ENCODE measurements around the gene AEBP1.
"Not testable (repeated sequence)": the region's sequence is repeated elsewhere in the genome, so short reads cannot be mapped to it uniquely, and the experiment has no call there.

AEBP1 gene

DNA sequence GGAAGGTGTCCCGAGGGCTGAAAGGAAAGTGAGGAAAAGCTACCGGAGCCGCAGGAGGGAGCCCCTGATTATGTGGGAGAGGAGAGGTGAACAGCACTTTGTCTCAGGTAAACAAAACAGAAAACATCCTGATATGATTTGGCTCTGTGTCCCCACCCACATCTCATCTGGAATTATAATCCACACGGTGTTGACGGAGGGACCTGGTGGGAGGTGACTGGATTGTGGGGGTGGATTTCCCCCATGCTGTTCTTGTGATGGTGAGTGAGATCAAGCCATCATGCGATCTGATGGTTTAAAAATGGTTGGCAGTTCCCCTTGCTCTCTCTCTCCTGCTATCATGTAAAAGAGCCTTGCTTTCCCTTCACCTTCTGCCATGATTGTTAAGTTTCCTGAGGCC is 16.2 kb downstream of the AEBP1 start:
- no peak for DNase-seq (ENCODE audit: low read depth)

DNA sequence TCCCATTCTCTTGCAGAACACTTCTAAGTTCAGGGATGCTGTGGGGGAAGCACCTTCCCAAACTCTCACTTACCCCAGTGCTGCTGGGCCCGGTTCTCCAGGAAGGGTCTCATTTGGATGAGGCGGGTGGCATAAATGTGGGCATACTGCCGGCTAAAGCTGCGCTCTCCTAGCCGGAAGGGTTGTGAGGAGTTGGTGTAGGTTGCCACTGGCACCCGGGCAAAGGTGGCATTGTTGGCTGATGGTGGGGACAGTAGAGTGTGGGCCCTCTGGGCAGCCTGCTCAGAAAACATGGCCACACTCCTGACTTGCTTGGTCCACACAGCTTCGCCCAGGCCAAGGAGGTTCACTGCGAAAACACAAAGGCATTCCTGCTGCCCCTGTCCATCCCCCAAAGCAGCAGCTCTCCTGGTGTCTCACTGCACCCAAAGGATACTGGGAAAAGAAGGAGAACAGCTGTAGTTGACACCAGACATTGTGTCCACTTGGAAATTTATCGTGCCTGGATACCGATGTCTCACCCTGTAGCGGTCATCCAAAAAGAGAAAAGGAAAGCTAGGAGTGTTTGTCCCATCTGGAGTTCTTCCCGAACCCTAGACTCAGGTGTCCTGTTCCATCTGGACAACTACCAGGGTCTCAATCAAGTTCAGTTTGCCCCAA is 17.7 kb downstream of the AEBP1 start:
- no peak for DNase-seq (ENCODE audit: low read depth)

DNA sequence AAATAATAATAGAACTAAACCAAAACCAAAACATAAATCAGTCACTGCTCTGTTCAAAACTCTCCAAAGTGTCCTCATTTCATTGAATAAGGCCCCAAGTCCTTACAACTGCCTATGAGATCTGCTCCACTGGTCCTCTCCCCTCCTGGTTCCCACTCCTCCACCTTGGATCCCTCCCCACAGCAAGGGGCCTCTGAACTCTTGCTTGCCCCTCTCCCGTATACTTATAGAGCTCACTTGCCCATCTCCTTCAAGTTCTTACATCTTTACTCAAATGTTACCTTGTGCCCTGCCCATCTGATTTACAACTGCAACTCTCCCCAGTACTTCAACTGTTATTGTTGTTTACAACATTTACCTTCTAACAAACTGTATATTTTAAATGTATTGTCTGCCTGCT is 18.4 kb downstream of the AEBP1 start:
- no peak for DNase-seq (ENCODE audit: low read depth)

DNA sequence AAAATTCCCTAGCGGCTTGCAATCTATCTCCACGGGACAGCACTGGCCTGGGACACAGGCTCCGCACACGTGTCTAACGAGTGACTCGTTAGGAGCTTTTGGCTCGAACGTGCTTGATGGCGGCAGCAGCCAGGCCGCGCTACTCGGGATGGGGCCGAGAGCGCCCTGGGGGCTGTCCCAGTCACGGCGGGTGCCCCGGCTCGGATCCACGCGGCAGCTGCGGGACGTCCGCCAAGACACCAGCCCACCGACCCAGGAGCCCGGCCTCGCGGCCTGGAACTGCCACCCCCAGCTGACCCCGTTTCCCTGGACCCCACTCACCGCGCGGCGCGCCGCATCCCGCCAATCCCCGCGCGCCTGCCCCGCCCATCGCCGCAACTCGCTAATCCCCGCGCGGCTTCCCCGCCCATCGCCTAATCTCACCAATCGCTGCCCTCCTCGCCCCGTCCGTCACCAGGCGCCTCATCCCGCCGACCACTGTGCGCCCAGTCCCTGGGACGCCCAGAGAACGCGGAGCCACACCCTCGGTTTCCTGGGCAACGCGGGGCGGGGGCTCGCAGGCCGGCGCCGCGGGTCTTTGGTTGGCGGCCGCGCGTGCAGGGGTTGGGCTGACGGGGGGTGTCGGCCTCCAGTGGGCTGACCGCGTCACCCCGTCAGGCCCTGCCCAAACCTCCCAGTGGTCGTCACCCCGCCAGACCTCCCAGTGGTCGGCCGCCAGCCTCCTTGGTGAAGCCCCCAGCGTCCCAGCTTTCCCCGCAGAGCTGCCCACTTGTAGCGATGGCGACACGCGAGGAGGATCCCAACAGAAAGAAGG is 19.3 kb downstream of the AEBP1 start, which contains the start of gene POLD2:
Gene POLD2 (minus strand): TSS at position 359 of the 814 bp plus-strand sequence. CDS start 1,495 bp downstream, outside the sequence.
- DNase-seq (ENCODE audit: low read depth): peak; percentile 97

DNA sequence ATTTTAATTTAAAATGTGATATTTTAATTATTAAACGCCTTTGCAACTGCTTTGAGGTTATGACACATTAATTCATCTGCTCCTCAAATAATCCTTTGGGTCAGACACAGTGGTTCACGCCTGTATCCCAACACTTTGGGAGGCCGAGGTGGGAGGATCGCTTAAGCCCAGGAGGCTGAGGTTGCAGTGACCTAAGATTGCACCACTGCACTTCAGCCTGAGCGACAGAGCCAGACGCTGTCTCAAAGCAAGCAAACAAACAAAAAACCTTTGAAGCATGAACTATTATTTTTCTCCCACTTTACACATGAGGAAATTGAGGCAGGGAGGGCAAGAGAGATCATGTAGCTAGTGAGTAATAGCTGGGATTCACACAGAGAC is 20.7 kb downstream of the AEBP1 start:
- no peak for DNase-seq (ENCODE audit: low read depth)

DNA sequence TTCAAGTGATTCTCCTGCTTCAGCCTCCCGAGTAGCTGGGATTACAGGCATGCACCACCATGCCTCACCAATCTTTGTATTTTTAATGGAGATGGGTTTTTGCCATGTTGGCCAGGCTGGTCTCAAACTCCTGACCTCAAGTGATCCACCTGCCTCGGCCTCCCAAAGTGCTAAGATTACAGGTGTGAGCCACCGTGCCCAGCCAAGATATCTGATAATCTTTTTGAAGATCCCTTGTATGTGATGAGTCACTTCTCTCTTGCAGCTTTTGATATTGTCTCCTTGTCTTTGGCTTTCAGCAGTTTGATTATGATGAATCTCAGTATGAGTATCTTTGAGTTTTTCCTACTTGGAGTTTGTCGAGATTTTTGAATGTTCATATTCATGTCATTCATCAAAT is 22.4 kb downstream of the AEBP1 start:
- DNase-seq (ENCODE audit: low read depth): not testable (repeated sequence)

DNA sequence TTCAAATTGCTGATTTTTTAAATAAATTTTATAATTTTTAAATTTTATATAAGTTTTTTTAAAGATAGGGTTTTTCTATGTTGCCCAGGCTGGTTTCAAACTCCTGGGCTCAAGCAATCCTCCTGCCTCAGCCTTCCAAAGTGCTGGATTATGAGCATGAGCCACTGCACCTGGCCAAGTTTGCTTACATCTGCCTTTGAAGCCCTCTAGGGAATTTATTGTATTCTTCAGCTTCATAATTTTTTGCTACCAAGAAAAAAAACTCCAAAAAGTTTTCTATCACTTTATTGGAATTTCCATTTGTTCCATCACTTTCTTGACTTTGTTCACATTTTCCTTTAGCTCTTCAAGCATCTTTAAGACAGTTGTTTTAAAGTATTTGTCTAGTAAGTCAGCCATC is 23.0 kb downstream of the AEBP1 start:
- DNase-seq (ENCODE audit: low read depth): no peak

DNA sequence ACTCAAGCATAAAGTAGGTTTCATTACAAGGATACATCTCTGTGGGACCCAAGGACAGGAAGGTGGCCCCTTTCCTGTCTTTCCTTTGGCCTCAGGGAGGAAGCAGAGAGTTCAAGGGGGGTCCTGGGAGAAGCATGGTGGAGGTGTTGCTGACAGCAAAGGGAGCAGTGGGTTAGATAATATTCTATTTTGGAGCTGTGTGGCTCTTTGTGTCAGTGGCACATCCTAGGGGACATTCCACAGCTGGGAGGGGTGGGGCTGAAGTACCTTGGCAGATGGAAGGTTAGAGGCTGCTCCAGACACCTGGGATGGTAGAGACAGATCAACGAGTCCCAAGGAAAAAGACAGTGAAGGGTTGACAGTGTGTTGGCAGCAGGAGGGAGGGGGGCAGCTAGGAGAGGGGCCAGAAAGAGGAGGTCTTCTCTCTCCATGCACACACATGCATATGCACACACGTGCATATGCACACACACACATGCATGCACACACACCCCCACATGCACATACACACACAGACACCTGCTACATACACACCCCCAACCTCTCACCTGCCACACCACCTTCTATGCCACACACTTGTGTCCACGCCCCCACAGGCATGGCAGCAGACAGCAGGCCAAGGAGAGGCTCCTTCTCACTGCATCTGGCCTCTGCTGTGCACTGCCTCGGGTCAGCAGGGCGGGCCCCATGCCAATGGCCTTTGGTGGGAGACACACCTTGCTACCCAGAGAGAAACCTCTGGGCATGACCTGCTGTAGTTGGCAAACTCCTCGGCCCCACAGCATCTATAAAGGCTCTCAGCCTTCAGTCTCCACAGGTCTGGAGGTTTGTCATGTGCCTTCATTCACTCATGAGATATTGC is 24.8 kb downstream of the AEBP1 start:
- DNase-seq (ENCODE audit: low read depth): no peak

DNA sequence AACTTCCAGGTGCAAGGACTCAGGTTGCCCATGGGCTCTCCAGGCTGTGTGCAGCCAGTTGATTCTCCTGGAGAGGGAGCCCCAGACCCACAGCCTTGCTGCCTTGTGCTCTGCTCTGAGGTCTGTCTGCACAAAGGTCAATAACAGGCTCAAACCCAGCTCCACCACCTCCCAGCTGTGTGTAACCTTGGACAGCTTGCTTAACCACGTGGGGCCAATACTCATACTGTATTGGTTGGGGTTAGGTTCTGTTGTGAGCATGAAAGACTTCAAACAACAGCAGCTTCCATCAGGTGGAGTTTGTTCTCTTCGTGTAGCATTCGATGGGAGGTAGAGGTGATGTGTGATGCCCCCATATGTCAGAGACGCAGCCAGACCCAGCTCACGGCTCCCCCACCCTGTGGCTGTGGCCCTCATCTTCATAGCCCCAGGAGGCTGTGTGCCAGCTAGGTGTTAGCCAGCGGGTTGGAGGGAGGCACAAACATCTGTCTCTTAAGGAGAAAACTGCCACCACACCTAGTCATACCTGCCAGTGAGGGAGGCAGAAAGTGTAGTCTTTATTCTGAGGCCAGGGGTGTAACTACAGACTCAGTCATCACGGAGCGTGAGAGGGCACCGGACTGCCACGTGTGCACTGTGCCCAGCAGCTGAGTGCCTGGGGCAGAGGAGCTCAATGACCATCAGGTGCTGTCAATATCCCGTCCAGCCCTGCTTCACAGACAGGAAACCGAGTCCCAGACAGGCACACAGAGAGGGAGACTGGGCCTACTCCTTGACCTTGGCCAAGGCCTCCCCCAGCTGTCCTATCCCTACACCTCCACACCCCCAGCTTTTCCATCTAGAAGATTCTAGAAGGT is 27.3 kb downstream of the AEBP1 start:
- no peak for DNase-seq (ENCODE audit: low read depth)

DNA sequence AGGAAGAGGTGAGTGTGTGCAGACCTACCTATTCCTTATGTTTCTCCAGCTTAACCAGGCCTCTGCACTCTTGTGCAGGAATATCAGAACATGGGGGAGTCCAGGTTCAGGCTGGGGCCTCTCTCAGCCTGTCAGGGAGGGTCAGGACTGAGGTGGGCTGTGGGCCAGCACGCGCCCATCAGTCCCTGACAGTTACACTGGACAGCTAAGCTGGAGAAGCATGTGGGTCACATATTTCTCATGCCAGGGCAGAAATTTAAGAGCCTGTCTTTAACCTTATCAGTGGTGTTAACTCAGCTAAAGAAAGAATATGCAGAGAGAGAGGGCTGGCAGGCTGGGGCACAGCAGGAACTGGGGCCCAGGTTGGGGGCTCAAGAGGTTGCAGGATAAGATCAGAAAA is 27.9 kb downstream of the AEBP1 start:
- DNase-seq (ENCODE audit: low read depth): no peak

DNA sequence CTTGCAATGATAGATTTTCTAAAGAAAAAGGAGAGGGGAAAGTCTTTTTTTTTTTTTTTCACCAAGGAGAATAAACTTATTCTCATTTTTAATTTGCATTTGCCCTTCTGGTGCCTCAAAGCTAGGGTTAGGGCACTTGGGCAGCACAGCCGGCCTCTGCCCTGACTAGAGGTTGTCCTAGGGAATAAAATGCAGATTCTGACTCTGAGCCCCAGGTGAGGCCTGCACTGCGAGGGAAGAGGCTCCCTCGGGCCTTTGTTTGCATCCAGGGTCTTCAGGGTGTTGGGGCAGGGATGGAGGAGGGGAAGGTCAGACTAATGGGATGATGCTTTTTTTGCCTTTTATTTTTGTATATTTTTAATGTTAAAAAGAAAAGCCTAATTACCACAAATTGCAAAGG is 29.1 kb downstream of the AEBP1 start:
- no peak for DNase-seq (ENCODE audit: low read depth)

DNA sequence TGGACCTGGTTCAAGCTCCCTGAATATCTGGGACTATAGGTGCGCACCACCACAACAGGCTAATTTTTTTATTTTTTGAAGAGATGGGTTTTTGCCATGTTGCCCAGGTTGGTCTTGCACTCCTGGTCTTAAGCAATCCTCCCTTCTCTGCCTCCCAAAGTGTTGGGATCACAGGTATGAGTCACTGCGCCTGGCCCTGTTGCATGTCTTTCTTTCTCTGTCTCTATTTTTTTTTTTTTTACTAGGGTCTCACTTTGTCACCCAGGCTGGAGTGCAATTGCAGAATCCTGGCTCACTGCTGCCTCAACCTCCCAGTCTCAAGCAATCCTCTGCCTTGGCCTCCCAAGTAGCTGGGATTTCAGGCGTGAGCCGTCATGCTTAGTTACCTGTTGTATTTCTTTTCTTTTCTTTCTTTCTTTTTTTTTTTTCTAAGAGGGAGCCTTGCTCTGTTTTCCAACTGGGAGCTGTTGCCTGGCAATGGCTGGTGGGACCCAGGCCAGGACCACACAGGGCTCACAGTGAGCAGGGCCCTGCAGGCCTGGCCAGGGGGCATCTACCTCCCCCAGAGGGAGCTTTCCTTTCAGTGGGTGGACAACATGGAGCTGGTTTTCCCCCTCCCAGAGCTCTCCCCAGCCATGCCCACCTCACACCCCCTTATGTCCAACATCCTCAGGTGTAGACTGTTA is 30.9 kb downstream of the AEBP1 start:
- DNase-seq (ENCODE audit: low read depth): no peak

DNA sequence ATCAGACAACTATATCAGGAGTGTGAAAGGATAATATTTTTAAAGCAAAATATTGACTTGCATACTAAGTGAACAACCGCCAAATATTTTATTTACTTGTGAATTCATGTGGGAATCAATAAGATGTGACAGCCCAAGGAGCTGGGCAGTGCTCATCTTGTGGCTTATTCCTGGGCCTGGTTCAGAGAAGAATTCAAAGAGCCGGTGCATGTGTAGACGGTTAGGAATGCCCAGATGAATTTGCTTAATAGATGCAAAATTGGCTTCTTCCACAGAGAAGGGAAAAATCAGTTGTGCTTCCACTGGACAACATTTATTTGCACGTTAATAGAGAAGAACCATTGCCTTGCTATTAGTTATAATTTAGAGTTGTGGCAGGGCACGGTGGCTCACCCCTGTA is 32.6 kb downstream of the AEBP1 start:
- DNase-seq (ENCODE audit: low read depth): no peak

DNA sequence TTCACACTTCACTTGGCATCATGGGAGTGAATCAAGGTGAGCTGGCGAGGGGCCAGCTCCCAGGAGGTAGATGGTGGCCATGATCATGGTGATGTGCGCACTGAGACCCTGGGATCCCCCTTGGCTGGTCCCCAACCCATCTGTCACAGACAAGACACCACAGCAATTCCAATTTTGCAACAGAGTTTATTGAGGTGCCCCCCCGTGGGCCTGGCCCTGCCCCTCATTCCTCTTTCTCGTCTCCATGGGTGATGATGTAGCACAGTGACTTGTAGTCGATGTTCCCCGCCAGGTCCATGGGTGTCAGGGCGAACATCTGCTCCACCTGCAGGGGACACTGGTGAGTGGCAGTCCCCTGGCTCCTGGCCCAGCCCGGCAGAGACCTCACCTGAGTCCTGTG is 34.6 kb downstream of the AEBP1 start:
- DNase-seq (ENCODE audit: low read depth): no peak

DNA sequence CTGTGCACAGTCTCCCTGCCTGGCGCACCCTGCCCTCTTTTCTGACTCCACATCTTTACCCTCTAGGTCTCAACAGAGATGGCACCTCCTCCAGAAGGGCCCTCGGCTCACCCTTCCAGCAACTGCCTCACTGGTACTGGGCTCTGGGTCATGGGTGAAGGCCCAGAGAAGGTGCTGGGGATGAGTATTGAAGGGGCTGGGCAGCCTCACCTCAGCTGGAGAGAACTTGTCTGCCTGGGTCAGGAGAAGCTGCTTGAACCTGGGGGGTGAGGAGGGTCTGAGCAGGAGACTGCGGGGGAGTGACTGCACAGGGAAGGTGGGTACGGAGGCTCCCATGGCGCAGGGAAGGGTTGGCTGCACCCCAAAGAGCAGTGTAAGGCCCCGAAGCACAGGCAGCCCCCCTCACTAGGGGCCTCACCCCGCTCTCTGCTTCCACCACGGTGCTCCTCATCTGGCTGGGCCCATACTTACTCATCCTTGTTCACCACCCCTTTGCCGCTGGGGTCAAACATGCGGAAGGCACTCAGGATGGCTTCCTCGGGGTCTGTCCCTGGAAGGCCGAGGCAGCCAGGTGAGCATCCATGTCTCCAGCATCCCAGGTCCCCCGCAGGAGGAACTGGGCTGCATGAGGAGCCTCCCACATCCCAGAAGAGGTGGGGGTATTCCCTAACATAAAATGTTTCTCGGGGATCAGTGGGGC is 35.3 kb downstream of the AEBP1 start:
- no peak for DNase-seq (ENCODE audit: low read depth)

DNA sequence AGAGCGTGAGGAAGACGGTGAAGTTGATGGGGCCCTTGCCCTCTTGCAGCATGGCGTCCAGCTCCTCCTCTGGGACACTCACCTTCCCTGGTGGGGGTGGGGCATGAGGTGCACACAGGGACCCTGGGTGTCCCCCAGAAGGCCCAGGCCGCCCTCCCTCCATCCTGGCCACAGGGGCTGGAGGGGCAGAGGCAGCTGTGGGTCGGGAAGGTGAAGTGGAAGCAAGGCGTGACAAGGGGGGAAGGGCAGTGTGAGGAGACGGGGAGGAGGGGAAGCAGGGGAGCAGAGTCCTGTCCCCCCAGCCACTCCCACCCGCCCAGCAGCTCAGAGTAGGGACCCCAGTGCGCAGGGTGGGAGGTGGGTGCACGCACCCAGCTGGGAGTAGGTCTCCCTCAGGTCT is 36.2 kb downstream of the AEBP1 start:
- DNase-seq (ENCODE audit: low read depth): no peak

DNA sequence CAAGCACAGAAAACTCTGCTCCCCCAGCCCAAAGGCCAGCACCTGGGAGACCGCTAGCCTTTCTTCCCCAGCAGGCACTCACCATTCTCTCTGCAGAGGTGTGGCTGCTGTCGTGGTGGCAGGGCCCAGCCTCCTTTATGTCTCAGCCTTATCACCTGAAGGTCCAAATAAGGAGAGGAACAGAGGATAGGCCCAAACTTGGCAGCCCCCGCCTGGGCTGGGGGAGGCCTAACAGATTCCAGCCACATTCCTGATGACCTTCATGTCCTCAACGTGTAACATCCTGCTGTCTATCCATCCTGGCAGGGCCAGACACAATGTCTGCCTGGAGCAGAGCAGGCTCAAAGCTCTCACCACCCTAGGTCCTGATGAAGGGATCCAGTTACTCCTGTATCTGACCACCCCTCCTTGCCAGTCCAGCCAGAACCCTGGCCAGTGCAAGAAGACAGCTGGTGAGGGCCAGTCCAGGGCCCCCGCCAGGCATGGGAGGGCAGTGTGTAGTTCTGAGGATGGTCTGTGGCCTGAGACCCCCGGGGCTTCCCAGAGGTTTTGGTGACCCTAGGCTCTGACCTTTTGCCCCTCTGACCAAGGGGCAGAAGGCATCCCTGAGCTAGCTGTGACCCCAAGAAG is 37.2 kb downstream of the AEBP1 start, which contains the start of gene MYL7:
Gene MYL7 (minus strand): TSS at position 112 of the 630 bp plus-strand sequence. CDS start 27 bp downstream, at position 85.
- no peak for DNase-seq (ENCODE audit: low read depth)

DNA sequence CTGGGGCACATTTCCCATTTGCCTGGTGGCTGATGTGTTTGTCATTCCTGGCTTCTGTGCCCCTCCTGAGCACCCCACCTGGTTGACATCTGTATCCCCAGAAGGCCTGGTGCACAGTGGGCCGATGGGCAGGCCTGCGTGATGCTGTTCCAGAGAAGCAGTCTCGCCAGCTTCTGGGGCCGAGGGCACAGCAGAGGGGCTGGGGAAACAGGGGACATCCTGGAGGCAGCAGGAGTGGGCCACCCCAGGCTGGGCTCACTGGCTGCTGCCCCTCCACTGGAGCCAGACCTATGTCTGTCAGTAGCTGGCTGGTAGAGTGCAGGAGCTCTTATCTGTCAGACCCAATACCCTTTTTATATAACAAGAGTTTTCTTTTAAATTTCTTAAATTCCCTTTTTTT is 37.9 kb downstream of the AEBP1 start:
- DNase-seq (ENCODE audit: low read depth): no peak

DNA sequence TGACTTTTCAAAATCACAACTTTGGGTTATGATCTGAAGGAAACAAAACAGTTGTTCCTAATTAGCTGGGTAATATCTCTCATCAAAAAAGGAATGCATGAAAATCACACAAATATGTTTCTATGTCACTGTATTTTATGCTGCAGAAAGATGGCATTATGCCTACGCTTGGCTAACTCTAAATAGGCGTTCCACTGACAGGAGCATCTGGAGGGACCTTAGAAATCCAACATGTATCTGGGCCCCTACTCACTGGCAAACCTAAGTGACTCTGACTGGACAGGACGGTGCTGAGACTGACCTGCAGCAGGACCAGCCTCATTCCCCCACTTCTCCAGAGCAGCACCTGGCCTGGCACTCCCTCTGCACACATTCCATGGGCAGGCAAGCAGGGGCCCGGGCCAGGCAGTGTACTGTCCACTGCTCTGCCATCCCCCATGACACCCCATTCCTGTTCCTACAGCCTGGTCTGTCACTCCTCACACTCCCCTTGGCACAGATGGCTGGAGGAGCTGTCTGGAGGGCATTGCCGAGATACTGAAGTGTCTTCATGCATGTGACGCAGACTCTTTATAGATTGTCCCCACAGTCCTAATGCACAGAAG is 39.6 kb downstream of the AEBP1 start:
- DNase-seq (ENCODE audit: low read depth): no peak

Measured in activated T-helper 9 cell treated with anti-CD3 and anti-CD28 coated beads, Interleukin-2, amount 50 U/mL, for 16 hours (primary cell).